GM21576 (cell line): Measurements from ENCODE around the gene VPS11.
"Not testable (repeated sequence)": the region's sequence is repeated elsewhere in the genome, so short reads cannot be mapped to it uniquely, and the experiment has no call there.

Experiments
- ATAC-seq: cut with Tn5 transposase; IDR thresholded peaks from one replicate; pipeline ENCODE4 v1.9.1; 2021; ENCODE audit warnings: mild to moderate bottlenecking, moderate library complexity; ENCODE audit not compliant: unreplicated experiment

Gene VPS11

DNA sequence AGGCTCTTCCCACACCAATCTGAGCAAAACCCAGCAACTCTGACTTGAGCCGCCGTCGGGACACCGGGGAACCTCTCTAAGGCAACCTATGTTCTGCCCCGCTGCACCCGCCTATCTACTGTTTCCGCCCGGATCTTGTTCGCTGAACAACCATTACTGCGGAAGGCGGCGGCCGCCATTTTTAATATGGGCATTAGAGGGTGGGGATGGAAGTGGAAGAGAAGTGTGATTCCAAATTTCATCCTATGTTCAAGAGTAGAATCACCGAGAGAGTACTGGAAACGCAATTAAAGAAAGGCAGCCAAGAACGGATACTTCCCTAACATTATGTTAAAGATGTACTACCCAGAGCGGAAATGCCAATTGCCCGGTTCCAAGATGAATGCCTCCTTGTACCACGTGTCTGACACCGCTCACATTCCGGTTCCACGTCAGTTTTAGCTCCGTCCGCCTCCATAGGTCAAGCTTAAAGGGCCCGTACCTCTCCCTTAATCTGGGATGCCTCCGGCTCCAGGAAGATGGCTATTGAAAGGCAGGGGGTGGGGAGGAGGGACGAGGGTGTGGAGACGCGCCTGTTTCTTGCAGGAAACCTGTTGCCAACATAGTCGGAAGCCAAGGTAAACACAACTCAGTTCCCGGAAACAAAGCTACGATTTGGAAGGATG is 34.3 kb downstream of the VPS11 start, which contains the start of gene DPAGT1:
DPAGT1 (minus strand) TSS at position 95 of the 665 bp plus-strand sequence. CDS start 198 bp downstream, outside the sequence.
- ATAC-seq, result peak; percentile 72

DNA sequence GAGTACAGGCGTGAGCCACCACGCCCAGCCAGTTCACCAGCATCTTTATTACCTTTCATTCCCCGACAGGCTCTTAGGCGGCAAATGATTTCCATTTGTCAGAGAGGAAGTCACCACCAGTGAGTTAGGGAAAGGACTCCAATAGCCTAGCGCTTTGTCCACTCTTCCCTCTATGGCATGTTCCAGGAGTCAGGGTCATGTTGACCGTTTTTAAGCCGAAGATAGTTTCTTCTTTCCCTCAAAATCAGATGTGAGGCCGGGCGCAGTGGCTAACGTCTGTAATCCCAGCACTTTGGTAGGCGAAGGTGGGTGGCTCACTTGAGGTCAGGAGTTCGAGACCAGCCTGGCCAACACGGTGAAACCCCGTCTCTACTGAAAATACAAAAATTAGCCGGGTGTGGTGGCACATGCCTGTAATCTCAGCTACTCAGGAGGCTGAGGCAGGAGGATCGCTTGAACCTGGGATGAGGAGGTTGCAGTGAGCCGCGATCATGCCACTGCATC is 35.6 kb downstream of the VPS11 start:
- ATAC-seq, result not testable (repeated sequence)

DNA sequence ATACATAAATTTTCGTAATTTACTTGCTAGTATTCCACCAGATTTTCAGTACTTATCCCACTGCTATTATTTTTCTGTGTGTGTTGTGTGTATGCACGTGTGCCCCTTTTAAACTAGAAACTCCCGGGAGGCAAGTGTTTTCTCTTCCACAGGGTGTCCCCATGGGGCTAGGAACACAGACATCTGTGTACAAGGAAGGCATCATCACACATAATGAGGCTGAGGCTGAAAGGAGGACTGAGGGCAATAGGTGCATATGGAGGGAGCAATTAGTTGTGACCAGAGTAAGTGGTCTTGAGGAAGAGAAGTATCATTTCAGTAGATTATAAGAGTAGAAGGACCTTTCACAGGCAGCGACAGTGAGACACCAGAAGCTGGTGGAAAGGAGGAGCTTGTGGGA is 36.2 kb downstream of the VPS11 start:
- ATAC-seq, result no peak

DNA sequence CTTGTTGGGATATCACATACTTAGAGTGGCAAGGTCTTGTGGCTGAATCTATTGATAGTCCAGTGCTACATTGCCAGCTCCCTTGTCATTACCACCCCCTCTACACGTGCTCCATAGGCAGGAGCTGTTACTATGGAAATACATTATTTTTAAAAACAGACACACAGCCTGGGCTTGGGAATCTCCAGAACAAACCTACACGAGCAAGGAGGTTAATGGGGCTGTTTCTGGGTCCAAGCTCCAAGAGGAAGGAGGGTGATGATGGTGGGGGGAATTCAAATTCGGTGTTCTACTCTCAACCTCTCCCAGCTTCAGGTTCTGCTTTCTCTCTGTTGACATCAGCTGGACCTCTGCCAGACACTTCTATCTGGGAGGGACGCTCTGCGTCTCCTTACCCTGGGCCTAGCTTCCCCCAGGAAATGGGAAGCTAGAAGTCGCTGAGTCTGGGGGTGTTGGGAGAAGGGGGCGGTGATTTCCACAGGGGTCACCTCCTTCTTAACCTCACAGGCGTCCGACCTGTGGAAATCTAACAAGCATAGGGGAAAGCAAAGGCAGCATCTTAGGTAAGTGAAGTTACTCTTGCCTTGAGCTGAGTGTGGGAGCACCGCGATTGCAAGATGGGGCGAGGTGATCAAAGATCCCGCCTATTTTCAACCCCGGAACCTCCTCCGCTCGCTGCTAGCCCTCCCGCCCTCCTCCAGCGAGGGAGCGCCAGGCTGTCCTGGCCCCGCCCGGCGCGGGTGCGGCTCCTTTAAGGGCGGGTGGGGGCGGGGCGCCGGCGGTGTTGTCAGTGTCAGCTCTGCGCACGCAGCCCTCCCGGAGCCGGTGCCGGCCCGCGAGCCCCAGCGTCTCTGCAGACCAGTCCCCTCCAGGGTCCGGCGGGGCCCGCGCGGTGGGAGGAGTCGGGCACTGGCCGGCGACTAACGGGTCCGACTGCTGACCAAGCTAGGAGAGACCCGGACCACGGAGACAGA is 39.2 kb downstream of the VPS11 start, which contains the start of gene C2CD2L:
C2CD2L (plus strand) TSS at position 781 of the 974 bp plus-strand sequence. CDS start 398 bp downstream, outside the sequence.
- peak; percentile 70 for ATAC-seq

DNA sequence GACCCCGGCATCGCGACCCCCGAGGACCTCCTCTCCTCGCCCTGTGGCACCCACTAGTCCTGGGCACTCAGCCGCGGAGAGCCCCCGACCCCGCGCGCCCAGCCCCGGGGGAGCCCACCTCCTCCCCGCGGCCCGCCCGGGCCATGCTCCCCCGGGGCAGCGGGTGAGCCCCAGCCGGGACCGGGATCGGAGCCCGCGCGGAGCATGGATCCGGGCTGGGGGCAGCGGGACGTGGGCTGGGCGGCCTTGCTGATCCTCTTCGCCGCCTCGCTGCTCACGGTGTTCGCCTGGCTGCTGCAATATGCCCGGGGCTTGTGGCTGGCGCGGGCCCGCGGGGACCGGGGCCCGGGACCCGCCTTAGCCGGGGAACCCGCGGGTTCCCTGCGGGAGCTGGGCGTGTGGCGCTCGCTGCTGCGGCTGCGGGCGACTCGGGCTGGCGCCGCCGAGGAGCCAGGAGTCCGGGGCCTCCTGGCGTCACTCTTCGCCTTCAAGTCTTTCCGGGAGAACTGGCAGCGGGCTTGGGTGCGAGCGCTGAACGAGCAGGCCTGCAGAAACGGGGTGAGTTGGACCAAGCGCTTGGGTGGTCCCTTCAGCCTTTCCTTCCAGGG is 40.0 kb downstream of the VPS11 start:
- ATAC-seq, result peak; percentile 22

DNA sequence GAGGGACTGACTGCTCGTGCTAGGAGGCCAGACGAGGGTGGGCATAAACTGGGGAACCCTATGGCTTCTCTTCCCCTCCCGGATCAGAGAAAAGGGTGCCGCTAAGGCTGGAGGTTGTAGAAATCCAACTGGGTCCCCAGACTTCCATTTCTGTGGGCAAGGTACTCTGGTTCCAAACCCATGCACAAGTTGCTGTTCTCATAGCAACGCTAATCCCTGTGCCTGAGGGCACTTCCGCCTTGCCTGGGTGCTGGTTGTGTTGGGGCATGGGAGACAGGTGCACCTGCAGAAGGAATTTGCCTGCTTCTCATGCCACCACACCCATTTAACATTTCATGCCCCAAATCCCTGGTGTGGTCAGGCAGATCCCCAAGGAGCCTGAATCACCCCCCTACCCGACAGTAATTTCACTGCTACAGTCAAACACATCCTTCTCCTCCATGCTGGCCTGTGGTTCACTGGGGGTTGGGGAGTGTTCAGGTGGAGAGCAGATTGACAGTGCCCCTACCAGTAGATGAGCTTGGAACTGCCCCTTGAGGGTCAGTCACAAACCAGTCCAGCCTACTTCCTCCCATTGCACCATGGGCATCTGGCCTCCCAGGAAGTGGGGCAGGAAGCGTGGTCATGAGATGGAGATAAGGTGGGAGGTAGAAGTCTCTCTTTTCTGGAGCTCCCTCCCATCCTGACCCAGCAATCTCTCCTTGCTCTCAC is 40.7 kb downstream of the VPS11 start:
- no peak for ATAC-seq

DNA sequence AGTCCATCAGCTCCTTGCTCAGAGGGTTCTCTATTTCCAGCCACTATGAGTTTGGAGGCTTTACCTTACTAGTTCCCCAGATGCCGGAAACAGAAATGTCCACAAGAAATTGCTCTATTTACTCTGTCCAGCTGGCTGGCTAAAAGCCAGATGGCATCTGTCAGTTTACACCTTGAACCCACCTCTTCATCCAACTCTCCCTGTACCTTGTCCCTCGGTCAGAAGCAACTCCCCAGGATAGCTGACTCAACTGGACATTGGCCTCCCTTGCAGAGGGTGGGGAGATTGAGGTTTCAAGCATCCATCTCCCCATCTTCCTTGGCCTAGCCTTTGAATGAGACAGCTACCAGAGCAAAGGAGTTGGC is 41.2 kb downstream of the VPS11 start:
- ATAC-seq, result no peak

DNA sequence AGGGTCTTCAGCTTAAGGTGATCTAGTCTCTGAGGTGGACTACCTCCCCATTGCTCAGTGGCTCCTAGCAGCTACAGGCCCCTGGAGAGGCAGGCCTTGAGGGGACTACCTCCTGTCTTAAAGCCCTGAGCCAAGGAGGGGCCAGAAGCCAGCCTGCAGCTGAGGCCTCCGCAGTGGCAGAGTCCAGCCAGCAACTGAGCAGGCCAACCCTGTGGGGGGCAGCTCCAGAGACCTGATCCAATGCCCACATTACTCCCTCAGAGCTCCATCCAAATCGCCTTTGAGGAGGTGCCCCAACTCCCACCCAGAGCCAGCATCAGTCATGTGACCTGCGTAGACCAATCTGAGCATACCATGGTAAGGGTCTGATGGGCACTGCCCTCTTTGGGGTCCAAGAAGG is 42.2 kb downstream of the VPS11 start:
- ATAC-seq, result no peak

DNA sequence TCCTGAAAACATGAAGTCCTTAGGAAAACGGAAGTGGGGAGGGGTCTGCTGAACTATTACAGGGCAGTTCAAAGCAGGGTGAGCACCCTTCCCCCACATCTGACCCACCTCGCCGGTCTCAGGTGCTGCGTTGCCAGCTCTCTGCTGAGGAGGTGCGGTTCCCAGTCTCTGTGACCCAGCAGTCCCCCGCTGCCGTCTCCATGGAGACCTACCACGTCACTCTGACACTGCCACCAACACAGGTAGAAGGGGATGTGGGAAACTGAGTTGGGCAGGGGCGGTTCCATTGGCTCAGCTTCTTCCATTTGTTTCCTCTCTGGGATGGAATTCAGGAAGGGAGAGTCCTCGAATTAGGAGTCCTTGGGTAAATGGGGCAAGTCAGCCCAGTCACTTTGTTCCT is 42.8 kb downstream of the VPS11 start:
- ATAC-seq, result no peak

DNA sequence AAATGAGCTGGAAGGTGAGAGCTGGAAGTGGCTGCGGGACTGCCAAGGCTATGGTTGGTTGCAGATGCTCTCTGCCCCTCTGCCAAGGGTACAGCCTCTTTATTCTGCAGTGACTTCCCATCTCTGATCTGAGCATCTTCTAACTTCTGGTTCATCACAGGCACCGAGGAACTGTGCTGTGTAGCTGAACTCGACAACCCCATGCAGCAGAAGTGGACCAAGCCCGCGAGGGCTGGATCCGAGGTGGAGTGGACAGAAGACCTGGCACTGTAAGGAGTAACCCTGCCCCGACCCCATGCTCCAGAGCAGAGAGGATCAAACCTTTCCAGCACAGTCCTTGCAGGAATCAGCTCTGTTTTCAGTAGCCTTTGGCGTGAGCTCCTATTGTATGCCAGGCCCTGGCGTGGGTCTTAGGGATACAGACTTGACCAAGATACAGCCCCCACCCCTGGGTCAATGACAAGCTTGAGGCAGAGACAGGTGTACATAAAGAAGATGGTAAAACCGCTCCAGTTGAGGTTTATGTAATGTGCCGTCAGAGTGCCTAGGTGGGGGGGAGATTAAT is 43.8 kb downstream of the VPS11 start:
- ATAC-seq, result no peak

DNA sequence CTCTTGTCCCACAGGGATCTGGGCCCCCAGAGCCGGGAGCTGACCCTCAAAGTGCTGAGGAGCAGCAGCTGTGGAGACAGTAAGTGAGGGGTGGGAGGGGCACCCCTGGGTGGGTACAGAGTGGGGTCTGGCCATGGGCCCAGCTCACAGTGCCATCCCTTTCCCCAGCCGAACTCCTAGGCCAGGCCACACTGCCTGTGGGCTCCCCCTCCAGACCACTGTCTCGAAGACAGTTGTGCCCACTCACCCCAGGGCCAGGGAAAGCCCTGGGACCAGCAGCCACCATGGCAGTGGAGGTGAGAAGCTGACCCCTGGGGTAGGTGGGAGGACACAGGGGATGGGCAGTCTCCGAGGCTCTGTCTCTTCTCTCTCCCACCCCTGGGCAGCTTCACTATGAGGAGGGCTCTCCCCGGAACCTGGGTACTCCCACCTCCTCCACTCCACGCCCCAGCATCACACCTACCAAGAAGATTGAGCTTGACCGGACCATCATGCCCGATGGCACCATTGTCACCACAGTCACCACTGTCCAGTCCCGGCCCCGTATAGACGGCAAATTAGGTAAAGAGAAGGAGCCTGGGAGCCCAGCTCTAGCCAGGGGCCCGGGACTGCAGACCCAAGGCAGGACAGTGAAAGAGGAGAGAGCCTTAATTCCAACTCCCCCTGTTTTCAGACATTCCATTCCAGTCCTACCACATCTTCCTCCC is 44.8 kb downstream of the VPS11 start:
- ATAC-seq, result no peak

DNA sequence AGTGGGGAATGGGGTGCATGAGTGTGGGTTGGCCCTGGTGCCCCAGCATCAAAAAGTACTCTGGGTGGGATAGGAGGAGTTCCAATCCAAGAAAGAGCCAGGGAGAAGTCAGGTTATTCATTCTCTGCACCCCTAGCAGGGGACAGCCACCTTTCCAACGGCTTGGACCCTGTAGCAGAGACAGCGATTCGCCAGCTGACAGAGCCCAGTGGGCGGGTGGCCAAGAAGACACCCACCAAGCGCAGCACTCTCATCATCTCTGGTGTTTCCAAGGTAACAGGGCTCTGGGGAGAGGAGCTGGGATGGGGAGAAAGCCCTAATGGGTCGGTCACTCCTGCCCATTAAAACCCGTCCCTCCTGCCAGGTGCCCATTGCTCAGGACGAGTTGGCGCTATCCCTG is 46.1 kb downstream of the VPS11 start:
- no peak for ATAC-seq

DNA sequence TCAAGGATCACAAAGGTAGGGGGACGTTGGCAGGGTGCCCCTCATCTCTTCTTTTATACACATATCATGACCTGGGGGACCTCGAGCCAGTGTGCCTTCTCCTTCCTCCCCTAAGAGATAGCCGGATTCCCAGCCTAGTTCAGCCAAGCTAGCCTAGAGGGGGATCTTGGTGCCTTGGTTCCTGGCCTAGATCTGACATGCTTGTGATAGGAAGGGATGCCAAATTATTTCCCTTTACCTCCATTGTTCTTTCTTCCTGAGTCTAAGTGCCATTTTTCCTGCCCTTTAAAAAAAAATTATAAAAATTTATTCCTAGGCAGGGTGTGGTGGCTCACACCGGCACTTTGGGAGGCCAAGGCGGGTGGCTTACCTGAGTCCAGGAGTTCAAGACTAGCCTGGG is 46.7 kb downstream of the VPS11 start:
- ATAC-seq, result no peak

DNA sequence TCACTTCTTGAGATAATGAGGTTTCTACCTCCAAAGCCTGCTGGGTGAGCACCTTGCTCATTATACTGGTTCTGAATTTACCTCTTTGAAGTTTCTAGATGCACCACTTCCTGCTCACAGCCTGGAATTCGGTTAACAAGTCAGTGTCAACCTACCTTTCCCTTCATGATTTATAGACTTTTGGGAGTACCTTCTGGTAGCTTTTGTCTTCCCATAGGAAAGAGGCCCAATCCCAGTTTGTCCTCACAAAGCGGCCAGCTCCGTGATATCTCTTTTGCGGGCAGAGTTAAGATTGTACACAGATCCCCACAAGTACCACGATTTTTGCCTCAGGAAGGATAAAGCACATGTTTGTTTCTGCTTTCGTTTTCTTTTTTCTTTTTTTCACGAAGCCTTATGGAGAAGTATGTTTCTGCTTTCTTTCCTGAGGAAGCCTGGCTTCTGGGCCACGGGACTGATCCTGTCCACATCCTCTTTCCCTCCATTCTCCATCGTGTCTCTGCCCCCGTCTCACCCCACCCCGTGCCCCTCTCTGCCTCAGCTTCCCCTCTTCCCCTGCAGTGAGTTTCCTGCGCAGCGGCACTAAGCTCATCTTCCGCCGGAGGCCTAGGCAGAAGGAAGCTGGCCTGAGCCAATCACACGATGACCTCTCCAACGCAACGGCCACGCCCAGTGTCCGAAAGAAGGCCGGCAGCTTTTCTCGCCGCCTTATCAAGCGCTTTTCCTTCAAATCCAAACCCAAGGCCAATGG is 48.0 kb downstream of the VPS11 start:
- ATAC-seq, result no peak

DNA sequence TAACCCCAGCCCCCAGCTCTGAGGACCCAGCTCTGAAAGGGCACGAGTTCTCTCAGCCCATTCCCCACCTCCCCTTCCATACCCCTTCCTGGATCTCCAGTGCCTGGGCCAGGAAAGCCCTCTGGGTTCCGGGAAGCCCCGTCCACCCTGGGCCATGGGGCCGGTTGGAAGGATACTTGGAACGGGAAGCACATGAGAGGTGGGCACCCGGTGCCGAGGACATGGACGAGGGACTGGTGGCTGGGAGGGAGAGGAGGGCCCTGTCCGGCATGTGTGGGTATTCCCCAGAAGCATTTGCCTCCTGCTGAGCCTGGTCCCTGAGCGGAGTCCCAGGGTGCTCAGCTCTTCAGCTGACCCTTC is 48.6 kb downstream of the VPS11 start:
- no peak for ATAC-seq

DNA sequence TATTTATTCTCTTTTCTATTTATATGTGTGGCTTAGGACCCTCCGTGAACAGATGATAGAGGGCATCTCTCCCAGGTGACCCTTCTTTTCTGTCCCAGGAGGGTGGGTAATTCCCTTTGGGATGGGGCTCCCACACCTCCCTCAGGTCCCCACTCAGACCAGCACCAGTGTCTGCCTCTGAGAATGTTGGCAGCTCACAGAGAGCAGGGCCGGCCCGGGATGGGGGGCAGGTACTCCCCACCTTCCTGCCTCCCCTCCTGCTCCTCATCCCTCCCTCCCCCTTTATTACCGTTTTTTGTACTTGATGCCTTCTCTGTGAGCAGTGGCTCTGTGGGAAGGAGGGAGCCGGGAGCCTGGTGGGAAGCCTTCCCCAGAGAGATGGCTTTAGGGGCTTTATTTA is 49.0 kb downstream of the VPS11 start:
- no peak for ATAC-seq

DNA sequence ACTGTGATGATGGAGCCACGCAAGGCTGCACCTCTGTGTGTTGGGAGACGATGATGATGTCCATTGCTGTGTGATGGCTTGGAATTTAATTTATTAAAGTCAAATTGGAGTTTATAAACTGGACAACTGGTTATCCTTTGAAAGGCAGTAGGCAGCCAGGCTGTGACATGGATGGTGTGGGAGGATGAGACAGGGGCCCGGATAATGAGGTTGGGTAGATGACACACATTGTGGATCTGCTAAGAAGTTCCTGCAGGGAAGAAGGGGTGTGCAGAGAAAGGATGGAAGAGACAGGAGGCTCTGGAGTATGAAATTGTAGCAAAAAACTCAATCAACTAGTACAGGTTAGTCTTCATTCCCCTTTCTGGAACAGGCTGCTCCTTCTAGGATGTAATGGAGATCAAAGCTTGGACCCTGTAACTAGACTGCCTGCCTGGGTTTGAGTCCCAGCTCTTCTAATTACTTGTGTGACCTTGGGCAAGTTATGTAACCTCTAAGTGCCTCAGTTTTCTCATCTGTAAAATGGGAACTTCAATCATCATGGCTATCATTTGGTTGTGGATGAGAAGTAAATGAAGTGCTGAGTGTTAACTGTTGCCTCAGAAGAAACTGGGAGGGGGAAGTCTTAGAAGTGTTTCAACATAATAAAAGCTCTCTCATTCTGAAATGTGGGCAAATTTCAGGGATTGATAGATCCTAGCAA is 49.5 kb downstream of the VPS11 start:
- ATAC-seq, result no peak

DNA sequence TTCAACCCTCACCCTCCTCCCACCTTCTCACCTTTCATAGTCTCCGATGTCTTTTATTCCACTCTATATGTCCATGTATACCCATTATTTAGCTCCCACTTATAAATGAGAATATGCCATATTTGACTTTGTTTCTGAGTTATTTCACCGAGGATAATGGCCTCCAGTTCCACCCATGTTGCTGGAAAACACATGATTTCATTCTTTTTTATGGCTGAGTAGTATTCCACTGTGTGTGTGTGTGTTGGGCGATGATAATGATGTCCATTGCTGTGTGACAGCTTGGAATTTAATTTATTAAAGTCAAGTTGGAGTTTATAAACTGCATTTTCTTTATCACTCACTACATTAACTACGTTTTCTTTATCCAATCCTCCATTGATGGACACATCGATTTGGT is 50.6 kb downstream of the VPS11 start:
- no peak for ATAC-seq

DNA sequence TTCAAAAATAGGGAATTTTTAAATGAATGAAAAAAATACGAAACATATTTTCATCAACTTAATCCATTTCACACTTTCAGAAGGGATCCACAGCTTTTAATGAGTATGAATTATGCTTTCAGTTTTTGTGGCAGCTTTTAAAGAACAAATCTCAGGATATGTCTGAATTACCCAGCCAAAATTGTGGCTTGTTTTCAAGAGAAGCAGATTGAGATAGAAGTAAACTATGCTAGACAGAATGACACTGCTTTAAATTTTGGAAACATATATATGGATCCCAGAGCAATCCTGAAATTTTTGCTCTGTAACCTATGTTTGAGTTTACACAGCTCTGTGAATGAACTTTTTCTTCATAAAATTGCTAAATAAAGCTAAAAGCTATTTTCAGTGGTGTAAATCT is 51.3 kb downstream of the VPS11 start:
- ATAC-seq, result no peak
